Osteoblast (primary cell): ENCODE measurements around the gene SULF2. TPM values are rescaled to one million over a fixed set of nuclear protein-coding genes. Genes with fewer than 3 reads are reported as not detected.

Source experiments
- DNase-seq: peaks from one replicate; pipeline ENCODE4 v3.0.0; 2011; ENCODE audit warnings: low spot score, mixed read lengths; ENCODE audit not compliant: insufficient read length; ENCODE audit errors: missing footprints
- H2AFZ ChIP-seq: 2 replicates; pipeline ENCODE4 v1.6.0; 2011; ENCODE audit warnings: mild to moderate bottlenecking, low read length
- H3K27ac ChIP-seq: 2 replicates; pipeline ENCODE4 v1.5.1; 2011; ENCODE audit warnings: mild to moderate bottlenecking, low read depth, low read length, moderate library complexity
- H3K27me3 ChIP-seq: 2 replicates; pipeline ENCODE4 v1.6.0; 2012; ENCODE audit warnings: mild to moderate bottlenecking, control low read depth, inconsistent platforms, low read length, moderate library complexity; ENCODE audit not compliant: insufficient read depth
- H3K36me3 ChIP-seq: 2 replicates; pipeline ENCODE4 v1.5.1; 2011; ENCODE audit warnings: mild to moderate bottlenecking, low read length, control low read depth, moderate library complexity; ENCODE audit not compliant: insufficient read depth
- H3K4me1 ChIP-seq: 2 replicates; pipeline ENCODE4 v1.5.1; 2011; ENCODE audit warnings: mild to moderate bottlenecking, low read length, control low read depth, moderate library complexity; ENCODE audit not compliant: insufficient read depth
- H3K4me2 ChIP-seq: 2 replicates; pipeline ENCODE4 v1.6.0; 2011; ENCODE audit warnings: mild to moderate bottlenecking, low read length; ENCODE audit not compliant: insufficient read depth
- H3K4me3 ChIP-seq: fragments of 200-600 bp; sonication (generic); 3 replicates; pipeline ENCODE4 v1.5.1; 2012; ENCODE audit warnings: mild to moderate bottlenecking, low read length, inconsistent platforms; ENCODE audit not compliant: insufficient read depth
- H3K79me2 ChIP-seq: 2 replicates; pipeline ENCODE4 v1.6.0; 2012; ENCODE audit warnings: mild to moderate bottlenecking, low read length, control low read depth, inconsistent platforms; ENCODE audit not compliant: insufficient read depth
- H3K9me3 ChIP-seq: 2 replicates; pipeline ENCODE4 v1.5.1; 2011; ENCODE audit warnings: low read depth, low read length, control low read depth
- H4K20me1 ChIP-seq: 2 replicates; pipeline ENCODE4 v1.6.0; 2012; ENCODE audit warnings: mild to moderate bottlenecking, low read length, control low read depth; ENCODE audit not compliant: insufficient read depth
- total RNA-seq: library from RNA; depleted of rRNA; stranded (reverse); fragments of >200 nt; gene quantifications from 2 replicates; pipeline ENCODE4 v1.2.3, GENCODE V29; 2012
- TF ChIP-seq, protein P1 (sequence below): IDR thresholded peaks from 2 replicates; pipeline ENCODE4 v1.5.1; 2011; ENCODE audit warnings: mild to moderate bottlenecking, low read depth, low read length, moderate library complexity; ENCODE audit errors: extremely low read depth

SULF2 gene
- total RNA-seq, 1 donor = 102 TPM

GRCh38 chr20:47717421-47717820 lies 67.9 kb downstream of the SULF2 start:
- H4K20me1 ChIP-seq = no peaks in the 10 kb centered on the region
- H3K9me3 ChIP-seq = no peaks in the 10 kb centered on the region
- TF ChIP-seq, protein P1, sequence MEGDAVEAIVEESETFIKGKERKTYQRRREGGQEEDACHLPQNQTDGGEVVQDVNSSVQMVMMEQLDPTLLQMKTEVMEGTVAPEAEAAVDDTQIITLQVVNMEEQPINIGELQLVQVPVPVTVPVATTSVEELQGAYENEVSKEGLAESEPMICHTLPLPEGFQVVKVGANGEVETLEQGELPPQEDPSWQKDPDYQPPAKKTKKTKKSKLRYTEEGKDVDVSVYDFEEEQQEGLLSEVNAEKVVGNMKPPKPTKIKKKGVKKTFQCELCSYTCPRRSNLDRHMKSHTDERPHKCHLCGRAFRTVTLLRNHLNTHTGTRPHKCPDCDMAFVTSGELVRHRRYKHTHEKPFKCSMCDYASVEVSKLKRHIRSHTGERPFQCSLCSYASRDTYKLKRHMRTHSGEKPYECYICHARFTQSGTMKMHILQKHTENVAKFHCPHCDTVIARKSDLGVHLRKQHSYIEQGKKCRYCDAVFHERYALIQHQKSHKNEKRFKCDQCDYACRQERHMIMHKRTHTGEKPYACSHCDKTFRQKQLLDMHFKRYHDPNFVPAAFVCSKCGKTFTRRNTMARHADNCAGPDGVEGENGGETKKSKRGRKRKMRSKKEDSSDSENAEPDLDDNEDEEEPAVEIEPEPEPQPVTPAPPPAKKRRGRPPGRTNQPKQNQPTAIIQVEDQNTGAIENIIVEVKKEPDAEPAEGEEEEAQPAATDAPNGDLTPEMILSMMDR = no peak
- H3K79me2 ChIP-seq = no peaks in the 10 kb centered on the region
- no peak overlapping the region for H3K4me3 ChIP-seq
- no peak overlapping the region for H3K4me2 ChIP-seq
- no peak for DNase-seq
- H3K4me1 ChIP-seq = no peaks in the 10 kb centered on the region
- peaks cover 11% of the 10 kb centered on the region for H3K27me3 ChIP-seq
- no peak overlapping the region for H2AFZ ChIP-seq
- no peaks in the 10 kb centered on the region for H3K36me3 ChIP-seq
- H3K27ac ChIP-seq = no peak overlapping the region

DNA sequence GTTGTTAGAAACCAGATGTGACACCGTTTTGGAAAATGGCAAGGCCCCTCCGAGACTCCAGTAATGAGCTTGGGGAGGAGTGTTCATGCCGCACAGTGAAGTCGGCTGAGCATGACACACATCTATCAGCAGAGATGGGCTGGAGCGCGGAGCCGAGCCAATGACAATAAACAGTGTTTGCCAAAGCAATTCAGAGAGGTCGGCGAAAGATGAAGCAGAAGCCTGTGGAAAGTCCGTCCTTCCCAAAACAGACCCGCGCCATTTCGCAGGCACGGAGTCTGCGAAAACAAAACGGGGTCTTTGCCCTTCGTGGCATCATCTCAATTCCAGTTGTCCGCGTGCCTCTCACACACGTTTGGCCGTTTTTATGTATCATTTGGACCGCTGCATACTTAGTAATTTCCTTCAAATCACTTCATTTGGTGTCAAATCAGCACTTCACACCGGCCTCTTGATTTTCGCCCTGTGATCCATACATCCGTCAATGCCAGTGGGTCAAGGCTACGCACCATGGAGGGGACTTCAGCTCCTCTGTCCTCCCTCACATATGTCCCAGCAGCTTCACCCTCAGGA lies 71.3 kb downstream of the SULF2 start:
- H3K27me3 ChIP-seq = peaks cover 7% of the 10 kb centered on the region
- H3K4me2 ChIP-seq = no peak overlapping the region
- H3K79me2 ChIP-seq = no peaks in the 10 kb centered on the region
- no peak overlapping the region for H3K4me3 ChIP-seq
- no peak overlapping the region for H3K27ac ChIP-seq
- H3K36me3 ChIP-seq = no peaks in the 10 kb centered on the region
- no peak overlapping the region for H2AFZ ChIP-seq
- H3K4me1 ChIP-seq = no peaks in the 10 kb centered on the region
- DNase-seq = no peak
- no peaks in the 10 kb centered on the region for H4K20me1 ChIP-seq
- TF ChIP-seq, protein P1 = no peak
- H3K9me3 ChIP-seq = no peaks in the 10 kb centered on the region

GRCh38 chr20:47713163-47713562 lies 72.1 kb downstream of the SULF2 start:
- Histone ChIP-seq H3K27me3 (peaks cover 4% of the 10 kb centered on the region), H3K4me3 (no peak overlapping the region), H4K20me1 (no peaks in the 10 kb centered on the region), H3K4me1 (no peaks in the 10 kb centered on the region), H3K9me3 (no peaks in the 10 kb centered on the region), H3K36me3 (no peaks in the 10 kb centered on the region), H3K79me2 (no peaks in the 10 kb centered on the region), H3K27ac (no peak overlapping the region), H3K4me2 (no peak overlapping the region), H2AFZ (no peak overlapping the region)
- no peak for DNase-seq
- TF ChIP-seq, protein P1 = no peak

GRCh38 chr20:47711046-47711752 lies 74.1 kb downstream of the SULF2 start:
- Histone ChIP-seq H2AFZ (no peak overlapping the region), H3K4me1 (no peaks in the 10 kb centered on the region), H4K20me1 (no peaks in the 10 kb centered on the region), H3K79me2 (no peaks in the 10 kb centered on the region), H3K27ac (no peak overlapping the region), H3K4me3 (no peak overlapping the region), H3K4me2 (no peak overlapping the region), H3K9me3 (no peaks in the 10 kb centered on the region), H3K27me3 (peaks cover 4% of the 10 kb centered on the region), H3K36me3 (no peaks in the 10 kb centered on the region)
- TF ChIP-seq, protein P1 = no peak
- DNase-seq = no peak
